HepG2 (cell line): ENCODE data around the gene ZDHHC6. TPM values are rescaled to one million over a fixed set of nuclear protein-coding genes. Genes with fewer than 3 reads are reported as not detected.

ENCODE experiments used
- ARNT2 ChIP-seq: sonication (generic); formaldehyde crosslinking; IDR thresholded peaks from 2 replicates; pipeline ENCODE4 v1.8.0; 2022; ENCODE audit warnings: mild to moderate bottlenecking, low read depth, missing genetic modification reagents, moderate library complexity
- PAX8 ChIP-seq: sonication (generic); formaldehyde crosslinking; IDR thresholded peaks from 2 replicates; pipeline ENCODE4 v1.8.0; 2022; ENCODE audit warnings: mild to moderate bottlenecking, missing genetic modification reagents, borderline replicate concordance
- REPIN1 ChIP-seq: sonication (generic); formaldehyde crosslinking; IDR thresholded peaks from 2 replicates; pipeline ENCODE4 v1.8.0; 2022; ENCODE audit warnings: missing genetic modification reagents, low read depth, mild to moderate bottlenecking, borderline replicate concordance
- ZNF737 ChIP-seq: sonication (generic); formaldehyde crosslinking; IDR thresholded peaks from 2 replicates; pipeline ENCODE4 v1.5.0; 2020; ENCODE audit warnings: missing genetic modification reagents, mild to moderate bottlenecking, borderline replicate concordance
- ZSCAN25 ChIP-seq: sonication (generic); formaldehyde crosslinking; IDR thresholded peaks from 2 replicates; pipeline ENCODE4 v1.8.0; 2022; ENCODE audit warnings: mild to moderate bottlenecking, missing genetic modification reagents
- polyA plus RNA-seq, 8 experiments: library from polyadenylated mRNA; depleted of rRNA in 3 of 8; stranded (reverse) in 7 of 8; unstranded in 1 of 8; fragments of >200 nt; fragmentation: Illumina TruSeq in 4 of 8; extraction: Trizol in 4 of 8; gene quantifications; 2 replicates each; pipeline versions ENCODE4 v1.2.1 to v1.2.3, GENCODE V29; 2011 to 2016; ENCODE audit warnings: low read depth in 4 of 8, missing spikeins in 1 of 8, mixed read lengths in 1 of 8; ENCODE audit not compliant: insufficient read depth in 1 of 8
- total RNA-seq, 5 experiments: library from RNA; depleted of rRNA; stranded (reverse); fragments of >200 nt; fragmentation: Illumina TruSeq; extraction: Trizol; gene quantifications; 2 replicates each; pipeline ENCODE4 v1.2.3, GENCODE V29; 2016; ENCODE audit warnings: low read depth in 1 of 5
- TF ChIP-seq, protein P1 (sequence below): sonication (generic); formaldehyde crosslinking; IDR thresholded peaks from one replicate; pipeline ENCODE4 v1.5.1; 2020; ENCODE audit warnings: mild to moderate bottlenecking, missing genetic modification reagents; ENCODE audit errors: not compliant biosample characterization
- TF ChIP-seq, protein P2 (sequence below): sonication (generic); formaldehyde crosslinking; IDR thresholded peaks from 2 replicates; pipeline ENCODE4 v1.4.0; 2020; ENCODE audit warnings: mild to moderate bottlenecking, missing genetic modification reagents

Gene ZDHHC6
- total and polyA plus RNA-seq, 2 of the 13 experiments (the other 11 are each of a cell fraction or from before 2014, with no cell fraction given) = 20.9 to 49.4 TPM

DNA sequence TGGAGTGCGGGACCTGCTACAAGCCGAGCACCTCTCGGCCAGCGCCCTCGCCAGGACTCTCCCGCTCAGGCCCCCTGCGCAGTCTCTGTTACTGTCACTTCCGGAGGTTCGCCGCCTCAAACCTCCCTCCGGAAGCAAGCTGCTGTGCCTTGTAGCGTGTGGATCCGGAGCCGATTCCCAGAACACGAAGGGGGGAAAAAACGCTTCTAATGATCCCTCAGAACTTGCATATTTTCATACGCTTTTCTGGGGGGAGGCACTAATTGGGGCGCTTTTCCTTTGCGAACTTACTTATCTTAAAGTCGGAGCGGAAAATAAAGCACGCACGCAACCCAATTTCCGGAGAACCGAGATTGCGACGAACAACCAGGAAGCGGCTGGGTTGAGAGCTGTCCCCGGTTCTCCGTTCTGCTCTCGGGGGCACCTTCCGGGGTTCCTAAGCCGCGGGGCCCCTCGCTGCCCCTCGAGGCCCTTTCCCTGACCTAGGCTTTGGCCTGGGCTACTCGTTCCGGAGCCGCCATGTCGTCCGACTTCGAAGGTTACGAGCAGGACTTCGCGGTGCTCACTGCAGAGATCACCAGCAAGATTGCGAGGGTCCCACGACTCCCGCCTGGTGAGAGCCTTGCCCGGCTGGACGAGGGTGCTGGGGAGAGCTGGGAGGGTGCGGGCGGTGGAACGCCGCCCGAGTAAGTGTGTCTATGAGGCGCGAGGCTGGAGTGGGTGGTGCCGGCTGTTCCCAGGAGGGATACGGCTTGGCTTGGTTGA is at the start of gene ZDHHC6, which contains the start of gene VTI1A (continued):
- TF ChIP-seq, protein P1, sequence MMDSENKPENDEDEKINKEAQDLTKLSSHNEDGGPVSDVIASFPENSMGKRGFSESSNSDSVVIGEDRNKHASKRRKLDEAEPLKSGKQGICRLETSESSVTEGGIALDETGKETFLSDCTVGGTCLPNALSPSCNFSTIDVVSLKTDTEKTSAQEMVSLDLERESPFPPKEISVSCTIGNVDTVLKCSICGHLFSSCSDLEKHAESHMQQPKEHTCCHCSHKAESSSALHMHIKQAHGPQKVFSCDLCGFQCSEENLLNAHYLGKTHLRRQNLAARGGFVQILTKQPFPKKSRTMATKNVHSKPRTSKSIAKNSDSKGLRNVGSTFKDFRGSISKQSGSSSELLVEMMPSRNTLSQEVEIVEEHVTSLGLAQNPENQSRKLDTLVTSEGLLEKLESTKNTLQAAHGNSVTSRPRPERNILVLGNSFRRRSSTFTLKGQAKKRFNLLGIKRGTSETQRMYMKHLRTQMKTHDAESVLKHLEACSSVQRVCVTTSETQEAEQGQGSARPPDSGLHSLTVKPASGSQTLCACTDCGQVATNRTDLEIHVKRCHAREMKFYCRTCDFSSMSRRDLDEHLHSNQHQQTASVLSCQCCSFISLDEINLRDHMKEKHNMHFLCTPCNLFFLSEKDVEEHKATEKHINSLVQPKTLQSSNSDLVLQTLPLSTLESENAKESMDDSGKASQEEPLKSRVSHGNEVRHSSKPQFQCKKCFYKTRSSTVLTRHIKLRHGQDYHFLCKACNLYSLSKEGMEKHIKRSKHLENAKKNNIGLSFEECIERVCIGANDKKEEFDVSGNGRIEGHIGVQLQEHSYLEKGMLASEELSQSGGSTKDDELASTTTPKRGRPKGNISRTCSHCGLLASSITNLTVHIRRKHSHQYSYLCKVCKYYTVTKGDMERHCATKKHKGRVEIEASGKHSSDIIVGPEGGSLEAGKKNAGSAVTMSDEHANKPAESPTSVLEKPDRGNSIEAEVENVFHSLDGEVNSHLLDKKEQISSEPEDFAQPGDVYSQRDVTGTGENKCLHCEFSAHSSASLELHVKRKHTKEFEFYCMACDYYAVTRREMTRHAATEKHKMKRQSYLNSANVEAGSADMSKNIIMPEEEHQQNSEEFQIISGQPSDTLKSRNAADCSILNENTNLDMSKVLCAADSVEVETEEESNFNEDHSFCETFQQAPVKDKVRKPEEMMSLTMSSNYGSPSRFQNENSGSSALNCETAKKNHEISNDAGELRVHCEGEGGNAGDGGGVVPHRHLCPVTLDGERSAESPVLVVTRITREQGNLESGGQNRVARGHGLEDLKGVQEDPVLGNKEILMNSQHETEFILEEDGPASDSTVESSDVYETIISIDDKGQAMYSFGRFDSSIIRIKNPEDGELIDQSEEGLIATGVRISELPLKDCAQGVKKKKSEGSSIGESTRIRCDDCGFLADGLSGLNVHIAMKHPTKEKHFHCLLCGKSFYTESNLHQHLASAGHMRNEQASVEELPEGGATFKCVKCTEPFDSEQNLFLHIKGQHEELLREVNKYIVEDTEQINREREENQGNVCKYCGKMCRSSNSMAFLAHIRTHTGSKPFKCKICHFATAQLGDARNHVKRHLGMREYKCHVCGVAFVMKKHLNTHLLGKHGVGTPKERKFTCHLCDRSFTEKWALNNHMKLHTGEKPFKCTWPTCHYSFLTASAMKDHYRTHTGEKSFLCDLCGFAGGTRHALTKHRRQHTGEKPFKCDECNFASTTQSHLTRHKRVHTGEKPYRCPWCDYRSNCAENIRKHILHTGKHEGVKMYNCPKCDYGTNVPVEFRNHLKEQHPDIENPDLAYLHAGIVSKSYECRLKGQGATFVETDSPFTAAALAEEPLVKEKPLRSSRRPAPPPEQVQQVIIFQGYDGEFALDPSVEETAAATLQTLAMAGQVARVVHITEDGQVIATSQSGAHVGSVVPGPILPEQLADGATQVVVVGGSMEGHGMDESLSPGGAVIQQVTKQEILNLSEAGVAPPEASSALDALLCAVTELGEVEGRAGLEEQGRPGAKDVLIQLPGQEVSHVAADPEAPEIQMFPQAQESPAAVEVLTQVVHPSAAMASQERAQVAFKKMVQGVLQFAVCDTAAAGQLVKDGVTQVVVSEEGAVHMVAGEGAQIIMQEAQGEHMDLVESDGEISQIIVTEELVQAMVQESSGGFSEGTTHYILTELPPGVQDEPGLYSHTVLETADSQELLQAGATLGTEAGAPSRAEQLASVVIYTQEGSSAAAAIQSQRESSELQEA = peak; percentile 75
- TF ChIP-seq ARNT2 (0 out of 2 replicates have a peak, but pooled peaks have one; percentile 62), REPIN1 (CRISPR knock-in tag) (peak; percentile 64; the same call in 1 of the 2 replicates), PAX8 (0 out of 2 replicates have a peak, but pooled peaks have one; percentile 25), ZNF737 (CRISPR knock-in tag) (no peak), ZSCAN25 (CRISPR knock-in tag) (no peak)
- TF ChIP-seq, protein P2, sequence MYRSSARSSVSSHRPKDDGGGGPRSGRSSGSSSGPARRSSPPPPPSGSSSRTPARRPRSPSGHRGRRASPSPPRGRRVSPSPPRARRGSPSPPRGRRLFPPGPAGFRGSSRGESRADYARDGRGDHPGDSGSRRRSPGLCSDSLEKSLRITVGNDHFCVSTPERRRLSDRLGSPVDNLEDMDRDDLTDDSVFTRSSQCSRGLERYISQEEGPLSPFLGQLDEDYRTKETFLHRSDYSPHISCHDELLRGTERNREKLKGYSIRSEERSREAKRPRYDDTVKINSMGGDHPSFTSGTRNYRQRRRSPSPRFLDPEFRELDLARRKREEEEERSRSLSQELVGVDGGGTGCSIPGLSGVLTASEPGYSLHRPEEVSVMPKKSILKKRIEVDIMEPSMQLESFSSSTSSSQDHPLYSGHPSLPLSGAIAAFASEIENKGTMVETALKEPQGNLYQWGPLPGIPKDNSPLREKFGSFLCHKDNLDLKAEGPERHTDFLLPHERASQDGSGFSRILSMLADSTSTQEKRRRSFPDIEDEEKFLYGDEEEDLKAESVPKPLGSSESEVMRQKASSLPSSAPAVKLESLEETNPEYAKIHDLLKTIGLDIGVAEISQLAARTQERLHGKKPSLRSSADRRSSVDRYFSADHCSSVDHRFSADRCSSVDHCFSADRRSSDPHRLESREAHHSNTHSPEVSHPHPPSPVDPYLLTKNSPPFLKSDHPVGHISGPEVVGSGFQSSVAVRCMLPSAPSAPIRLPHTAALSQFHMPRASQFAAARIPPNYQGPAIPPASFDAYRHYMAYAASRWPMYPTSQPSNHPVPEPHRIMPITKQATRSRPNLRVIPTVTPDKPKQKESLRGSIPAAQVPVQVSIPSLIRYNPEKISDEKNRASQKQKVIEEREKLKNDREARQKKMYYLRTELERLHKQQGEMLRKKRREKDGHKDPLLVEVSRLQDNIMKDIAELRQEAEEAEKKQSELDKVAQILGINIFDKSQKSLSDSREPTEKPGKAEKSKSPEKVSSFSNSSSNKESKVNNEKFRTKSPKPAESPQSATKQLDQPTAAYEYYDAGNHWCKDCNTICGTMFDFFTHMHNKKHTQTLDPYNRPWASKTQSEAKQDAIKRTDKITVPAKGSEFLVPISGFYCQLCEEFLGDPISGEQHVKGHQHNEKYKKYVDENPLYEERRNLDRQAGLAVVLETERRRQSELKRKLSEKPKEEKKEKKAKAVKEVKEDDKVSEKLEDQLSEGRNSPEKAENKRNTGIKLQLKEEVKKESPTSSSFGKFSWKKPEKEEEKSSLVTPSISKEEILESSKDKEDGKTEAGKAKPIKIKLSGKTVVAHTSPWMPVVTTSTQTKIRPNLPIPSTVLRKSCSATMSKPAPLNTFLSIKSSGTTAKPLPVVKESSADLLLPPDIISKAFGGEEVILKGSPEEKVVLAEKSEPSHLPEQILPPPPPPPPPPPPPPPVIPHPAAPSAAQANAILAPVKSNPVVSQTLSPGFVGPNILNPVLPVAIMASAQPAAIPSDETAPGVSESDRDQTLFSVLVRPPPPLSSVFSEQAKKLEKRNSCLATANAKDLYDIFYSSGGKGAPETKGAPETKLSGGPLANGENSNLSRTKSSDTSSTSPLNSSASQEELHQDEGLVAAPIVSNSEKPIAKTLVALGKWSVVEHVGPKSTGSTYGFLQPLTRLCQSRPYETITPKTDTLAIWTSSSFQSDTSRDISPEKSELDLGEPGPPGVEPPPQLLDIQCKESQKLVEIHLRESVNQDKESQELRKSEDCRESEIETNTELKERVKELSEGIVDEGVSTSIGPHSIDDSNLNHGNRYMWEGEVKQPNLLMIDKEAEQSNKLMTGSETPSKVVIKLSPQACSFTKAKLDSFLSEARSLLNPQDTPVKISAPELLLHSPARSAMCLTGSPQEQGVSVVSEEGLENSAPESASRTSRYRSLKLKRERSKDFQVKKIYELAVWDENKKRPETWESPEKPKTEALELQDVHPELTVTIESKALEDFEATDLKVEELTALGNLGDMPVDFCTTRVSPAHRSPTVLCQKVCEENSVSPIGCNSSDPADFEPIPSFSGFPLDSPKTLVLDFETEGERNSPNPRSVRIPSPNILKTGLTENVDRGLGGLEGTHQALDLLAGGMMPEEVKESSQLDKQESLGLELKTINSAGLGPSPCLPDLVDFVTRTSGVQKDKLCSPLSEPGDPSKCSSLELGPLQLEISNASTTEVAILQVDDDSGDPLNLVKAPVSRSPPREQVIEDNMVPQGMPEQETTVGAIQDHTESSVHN (CRISPR knock-in tag) = no peak
